ENCODE measurements around the gene SALL2. TPM values are rescaled to one million over a fixed set of nuclear protein-coding genes. Genes with fewer than 3 reads are reported as not detected.
A peak's percentile ranks its signal among the peaks of the same experiment; 100 is the strongest.

The SALL2 gene
- total RNA-seq, 4 donors from 2014 or later = 3.0 to 15.6 (median 4.4) TPM

- H3K4me3 ChIP-seq = no peak overlapping the region
- H3K36me3 ChIP-seq = no peaks in the 10 kb centered on the region
- 85% methylated on average over 9 of the region's 9 CpGs for WGBS
- peaks cover 6% of the 10 kb centered on the region for H3K4me1 ChIP-seq
- peaks cover 16% of the 10 kb centered on the region for H3K27me3 ChIP-seq
- TF ChIP-seq CTCF (IDR thresholded peaks at IDR 0.05) (no peak), EP300 (IDR thresholded peaks at IDR 0.05) (no peak), POLR2AphosphoS5 (IDR thresholded peaks at IDR 0.05) (no peak), POLR2A (IDR thresholded peaks at IDR 0.05) (no peak)
- DNase-seq (ENCODE audit: low spot score in 2 of 2) = no peak
- H3K27ac ChIP-seq = no peak overlapping the region
- no peaks in the 10 kb centered on the region for H3K9me3 ChIP-seq
These were observed 15.4 kb upstream of the SALL2 start for GRCh38 chr14:21541413-21542074.

GRCh38 chr14:21539189-21539940 is 13.2 kb upstream of the SALL2 start:
- peaks cover 34% of the 10 kb centered on the region for H3K27me3 ChIP-seq
- H3K4me1 ChIP-seq = peaks cover 11% of the 10 kb centered on the region
- H3K27ac ChIP-seq = no peak overlapping the region
- H3K9me3 ChIP-seq = no peaks in the 10 kb centered on the region
- no peaks in the 10 kb centered on the region for H3K36me3 ChIP-seq
- no peak overlapping the region for H3K4me3 ChIP-seq
- TF ChIP-seq POLR2AphosphoS5 (IDR thresholded peaks at IDR 0.05) (no peak), CTCF (IDR thresholded peaks at IDR 0.05) (no peak), POLR2A (IDR thresholded peaks at IDR 0.05) (no peak), EP300 (IDR thresholded peaks at IDR 0.05) (no peak)
- WGBS = 40% methylated on average over 3 of the region's 3 CpGs
- no peak for DNase-seq (ENCODE audit: low spot score in 2 of 2)

- Histone ChIP-seq H3K9me3 (no peaks in the 10 kb centered on the region), H3K4me3 (peak overlapping the region; percentile 30), H3K27me3 (peaks cover 41% of the 10 kb centered on the region), H3K27ac (no peak overlapping the region), H3K36me3 (no peaks in the 10 kb centered on the region), H3K4me1 (peaks cover 11% of the 10 kb centered on the region)
- no peak for DNase-seq (ENCODE audit: low spot score in 2 of 2)
- 17% methylated on average over 3 of the region's 3 CpGs for WGBS
- no peak for TF ChIP-seq EP300 (IDR thresholded peaks at IDR 0.05)
- no peak for TF ChIP-seq POLR2AphosphoS5 (IDR thresholded peaks at IDR 0.05)
- no peak for TF ChIP-seq CTCF (IDR thresholded peaks at IDR 0.05)
- TF ChIP-seq POLR2A (IDR thresholded peaks at IDR 0.05) = no peak
These were observed 10.9 kb upstream of the SALL2 start for GRCh38 chr14:21537090-21537424.

GRCh38 chr14:21536418-21537089 is 10.4 kb upstream of the SALL2 start:
- WGBS = 3% methylated on average over 25 of the region's 25 CpGs
- H3K36me3 ChIP-seq = no peaks in the 10 kb centered on the region
- DNase-seq (ENCODE audit: low spot score in 2 of 2) = no peak
- no peak overlapping the region for H3K27ac ChIP-seq
- peaks cover 41% of the 10 kb centered on the region for H3K27me3 ChIP-seq
- peak overlapping the region; percentile 30 for H3K4me3 ChIP-seq
- H3K4me1 ChIP-seq = peaks cover 11% of the 10 kb centered on the region
- TF ChIP-seq EP300 (IDR thresholded peaks at IDR 0.05) (no peak), POLR2A (IDR thresholded peaks at IDR 0.05) (no peak), CTCF (IDR thresholded peaks at IDR 0.05) (no peak), POLR2AphosphoS5 (IDR thresholded peaks at IDR 0.05) (no peak)
- no peaks in the 10 kb centered on the region for H3K9me3 ChIP-seq
